ENCODE results near the gene ASB13.

ASB13 gene
- total RNA-seq = 4.0 to 7.7 (median 6.6) reads per million in 4 donors

GRCh38 chr10:5666008-5666840, at the start of gene ASB13:
ASB13 (minus strand) TSS chr10:5666595; CDS start chr10:5666551, 44 bp downstream.
- DNase-seq = peak in 3 of 5 donors; percentile 12 to 35 (median 32)

- no peak for DNase-seq
These were observed 45.2 kb upstream of the ASB13 start for GRCh38 chr10:5711642-5712041.

- DNase-seq = no peak
These were observed 44.5 kb upstream of the ASB13 start for GRCh38 chr10:5710859-5711258.

- no peak for DNase-seq
These were observed 43.5 kb upstream of the ASB13 start for GRCh38 chr10:5709865-5710264.

- DNase-seq = no peak
These were observed 42.0 kb upstream of the ASB13 start for GRCh38 chr10:5708356-5708755.

- no peak for DNase-seq
These were observed 31.7 kb upstream of the ASB13 start for GRCh38 chr10:5698062-5698461.

- DNase-seq = no peak
These were observed 30.9 kb upstream of the ASB13 start for GRCh38 chr10:5697342-5697741.

GRCh38 chr10:5694573-5694972, 28.2 kb upstream of the ASB13 start:
- DNase-seq = no peak

- peak; percentile 28 to 65 (median 47) for DNase-seq
These were observed 26.3 kb upstream of the ASB13 start for GRCh38 chr10:5692461-5693358.

- DNase-seq = no peak
These were observed 25.4 kb upstream of the ASB13 start for GRCh38 chr10:5691786-5692185.

GRCh38 chr10:5688587-5688986, 22.2 kb upstream of the ASB13 start:
- DNase-seq = no peak

GRCh38 chr10:5685764-5686240, 19.4 kb upstream of the ASB13 start:
- no peak for DNase-seq

- peak; percentile 52 to 78 (median 62) for DNase-seq
These were observed 18.8 kb upstream of the ASB13 start for GRCh38 chr10:5684971-5685763.

GRCh38 chr10:5684318-5684970, 18.0 kb upstream of the ASB13 start, which contains the start of gene TASOR2:
TASOR2 (plus strand) TSS chr10:5684838; CDS start chr10:5720643, 35,805 bp downstream.
- peak; percentile 94 to 97 (median 96) for DNase-seq

- DNase-seq = no peak
These were observed 16.7 kb upstream of the ASB13 start for GRCh38 chr10:5683065-5683464.

- no peak for DNase-seq
These were observed 15.5 kb upstream of the ASB13 start for GRCh38 chr10:5681930-5682329.

- DNase-seq = no peak
These were observed 13.2 kb upstream of the ASB13 start for GRCh38 chr10:5679606-5680005.

GRCh38 chr10:5679037-5679435, 12.6 kb upstream of the ASB13 start:
- DNase-seq = no peak

GRCh38 chr10:5678397-5679036, 12.1 kb upstream of the ASB13 start:
- no peak for DNase-seq

GRCh38 chr10:5670662-5671375, 4.4 kb upstream of the ASB13 start:
- DNase-seq = no peak

GRCh38 chr10:5669604-5670003, 3.2 kb upstream of the ASB13 start:
- DNase-seq = no peak
